Measurements from ENCODE around the gene KLHL41.

DNA sequence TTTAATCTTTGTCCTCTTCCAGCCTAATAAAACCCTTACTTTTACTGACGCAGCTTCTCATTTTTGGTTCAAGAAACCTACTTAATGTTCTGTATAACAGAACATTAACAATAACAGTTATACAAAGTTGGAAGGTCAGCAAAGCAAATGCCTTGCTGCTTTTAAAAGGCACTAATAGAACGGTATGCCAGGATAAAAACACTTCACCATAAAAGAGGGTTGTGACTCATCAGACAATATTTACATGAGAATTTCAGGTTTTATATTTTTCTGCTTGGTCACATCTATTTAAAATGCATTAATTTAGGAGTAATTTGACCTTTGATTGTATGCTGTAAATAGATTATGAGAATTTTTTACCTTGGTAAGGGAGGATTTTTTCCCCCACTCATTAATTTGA lies 3.0 kb downstream of the KLHL41 start:
- TF ChIP-seq, protein P1, sequence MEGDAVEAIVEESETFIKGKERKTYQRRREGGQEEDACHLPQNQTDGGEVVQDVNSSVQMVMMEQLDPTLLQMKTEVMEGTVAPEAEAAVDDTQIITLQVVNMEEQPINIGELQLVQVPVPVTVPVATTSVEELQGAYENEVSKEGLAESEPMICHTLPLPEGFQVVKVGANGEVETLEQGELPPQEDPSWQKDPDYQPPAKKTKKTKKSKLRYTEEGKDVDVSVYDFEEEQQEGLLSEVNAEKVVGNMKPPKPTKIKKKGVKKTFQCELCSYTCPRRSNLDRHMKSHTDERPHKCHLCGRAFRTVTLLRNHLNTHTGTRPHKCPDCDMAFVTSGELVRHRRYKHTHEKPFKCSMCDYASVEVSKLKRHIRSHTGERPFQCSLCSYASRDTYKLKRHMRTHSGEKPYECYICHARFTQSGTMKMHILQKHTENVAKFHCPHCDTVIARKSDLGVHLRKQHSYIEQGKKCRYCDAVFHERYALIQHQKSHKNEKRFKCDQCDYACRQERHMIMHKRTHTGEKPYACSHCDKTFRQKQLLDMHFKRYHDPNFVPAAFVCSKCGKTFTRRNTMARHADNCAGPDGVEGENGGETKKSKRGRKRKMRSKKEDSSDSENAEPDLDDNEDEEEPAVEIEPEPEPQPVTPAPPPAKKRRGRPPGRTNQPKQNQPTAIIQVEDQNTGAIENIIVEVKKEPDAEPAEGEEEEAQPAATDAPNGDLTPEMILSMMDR (IDR thresholded peaks at IDR 0.05), result no peak
- no peak for TF ChIP-seq POLR2A (IDR thresholded peaks at IDR 0.05)

Measured in adrenal gland (tissue), 5 donors.